ENCODE data around the gene PHYH. TPM values are rescaled to one million over a fixed set of nuclear protein-coding genes. Genes with fewer than 3 reads are reported as not detected.
"Not testable (repeated sequence)": the region's sequence is repeated elsewhere in the genome, so short reads cannot be mapped to it uniquely, and the experiment has no call there.

PHYH gene
- 62.1 TPM for total RNA-seq

DNA sequence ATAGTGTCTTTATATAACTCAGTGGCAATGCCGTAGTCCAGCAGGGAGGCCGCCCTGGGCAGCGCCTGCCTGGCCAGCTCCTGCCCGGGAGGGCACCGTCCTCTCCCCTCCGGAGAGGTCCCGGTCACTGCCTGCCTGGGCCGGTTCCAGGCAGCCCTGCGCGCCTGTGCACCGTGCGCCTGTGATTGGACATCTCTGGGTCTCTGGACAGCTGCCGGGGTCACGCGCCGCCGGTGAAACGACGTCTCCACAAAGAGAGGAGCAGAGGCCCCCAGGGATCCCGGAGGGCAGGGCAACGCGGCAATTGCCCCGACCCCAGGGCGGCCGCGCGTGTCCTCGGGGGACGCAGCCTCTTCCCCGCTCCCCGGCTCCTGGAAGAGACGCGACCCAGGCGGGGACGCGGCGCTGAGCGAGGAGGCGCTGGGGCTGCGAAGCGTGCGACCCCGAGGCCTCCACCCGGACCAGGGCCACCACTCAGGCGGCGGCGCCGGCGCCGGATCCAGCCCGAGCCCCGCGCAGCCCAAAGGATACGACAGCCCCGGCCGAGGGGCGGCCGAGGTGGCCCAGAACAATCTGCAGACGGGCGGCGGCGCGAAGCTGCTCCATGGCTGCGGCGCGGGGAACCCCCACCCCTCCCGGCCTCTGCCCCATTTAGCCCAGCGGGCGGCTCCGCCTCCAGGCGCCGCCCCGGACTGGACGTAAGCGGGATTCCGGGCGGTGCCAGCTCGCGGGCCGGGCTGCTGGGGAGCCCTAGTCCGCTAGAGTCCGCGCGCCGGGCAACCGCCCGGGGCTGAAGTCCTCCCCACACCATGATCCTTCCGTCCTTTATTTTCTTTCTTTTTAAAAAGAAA is at the start of gene PHYH:
Gene PHYH (minus strand): TSS at position 628 of the 851 bp plus-strand sequence. CDS start 22 bp downstream, at position 606.
- DNase-seq: peak; percentile 94

DNA sequence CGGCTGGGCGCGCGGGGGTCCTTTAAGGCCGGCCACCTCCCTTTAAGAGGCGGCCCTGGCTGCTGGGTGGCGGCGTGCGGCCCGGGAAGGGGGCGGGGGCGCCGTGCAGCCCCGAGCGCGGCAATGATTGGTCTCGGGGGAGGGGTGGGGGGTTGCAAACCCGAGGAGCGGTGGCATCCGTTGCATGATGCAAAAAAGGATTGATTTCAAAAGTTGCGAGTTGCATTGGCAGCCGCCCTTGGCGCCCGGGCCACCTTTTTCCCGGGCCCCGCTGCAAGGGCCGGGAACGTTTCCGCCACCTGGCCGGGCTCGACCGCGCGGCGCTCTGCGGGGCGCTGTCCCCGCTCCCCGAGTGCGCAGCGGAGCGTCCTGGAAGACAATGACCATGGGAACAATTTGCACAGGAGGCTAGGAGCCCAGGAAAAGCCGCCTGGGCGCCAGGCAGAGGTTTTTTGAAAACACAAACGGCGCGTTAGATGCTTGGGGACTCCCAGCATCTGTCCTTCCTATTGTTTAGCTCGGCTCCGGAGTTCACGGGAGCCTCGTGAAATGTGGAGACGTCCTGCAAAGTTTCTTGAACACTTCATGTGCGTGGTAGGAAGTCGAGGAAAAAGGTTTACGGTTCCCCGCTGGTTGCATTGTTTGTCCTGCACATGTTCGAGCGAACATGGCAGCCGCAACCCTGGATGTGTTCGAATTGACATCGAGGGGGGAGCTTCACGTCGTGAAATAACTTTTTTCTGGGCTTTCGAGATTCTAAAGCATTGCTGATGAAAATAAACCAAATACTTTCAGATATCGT is 48.6 kb upstream of the PHYH start, which contains the start of gene SEPHS1:
Gene SEPHS1 (minus strand): TSS at position 78 of the 802 bp plus-strand sequence. CDS start 3,343 bp downstream, outside the sequence.
- DNase-seq: peak; percentile 91

DNA sequence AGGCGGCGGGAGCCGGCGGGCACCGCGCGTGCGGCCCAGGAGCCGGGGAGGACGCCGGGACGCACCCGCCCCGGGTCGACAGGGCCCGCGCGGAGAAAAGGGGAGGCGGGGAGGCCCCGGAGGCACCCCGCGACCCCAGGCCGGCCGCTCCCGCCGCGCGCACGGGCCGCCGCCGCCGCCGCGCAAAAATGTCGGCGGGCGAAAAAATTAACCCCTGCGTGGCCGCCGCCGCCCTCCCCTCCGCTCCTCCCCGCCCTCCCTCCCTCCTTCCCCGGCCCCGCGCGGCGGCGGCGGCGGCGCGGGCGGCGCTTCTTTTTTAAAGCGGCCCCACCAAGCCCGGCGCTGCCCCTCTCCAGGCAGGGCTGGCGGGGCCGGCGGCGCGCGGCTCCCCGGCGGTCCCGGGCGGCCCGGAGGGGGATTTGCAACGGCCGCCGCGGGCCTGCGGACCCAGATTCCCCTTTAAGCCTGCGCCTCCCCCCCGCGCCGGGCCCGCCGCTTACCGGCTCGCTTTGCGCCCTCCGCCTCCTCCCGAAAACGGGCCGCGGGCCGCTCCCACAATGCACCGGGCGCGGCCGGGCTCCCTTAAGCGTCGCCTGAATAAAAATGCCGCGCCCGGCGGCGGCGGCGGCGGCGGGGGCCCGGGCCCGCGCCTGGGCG is 47.8 kb upstream of the PHYH start:
- DNase-seq: peak; percentile 93

DNA sequence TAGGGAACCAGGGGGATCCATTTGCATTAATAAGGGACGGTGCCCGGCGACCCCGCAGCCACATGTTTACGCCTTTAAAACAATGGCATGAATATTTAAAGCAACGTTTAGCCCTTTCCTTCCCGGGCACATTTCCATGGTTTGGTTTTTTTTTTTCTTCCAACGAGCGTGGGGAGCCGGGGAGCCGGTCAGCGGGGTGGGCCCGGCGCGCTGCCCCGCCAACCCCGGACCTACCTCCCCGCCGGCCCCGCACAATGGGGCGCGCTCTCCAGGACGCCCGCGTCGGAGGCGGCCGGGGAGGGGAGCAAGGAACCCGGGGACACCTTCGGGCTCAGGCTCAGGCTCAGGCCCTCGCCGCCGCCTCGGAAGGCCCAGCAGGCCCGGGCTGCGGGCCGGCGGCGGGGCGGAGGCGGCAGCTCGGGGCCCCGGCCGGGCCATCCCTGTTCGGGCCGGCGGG is 47.2 kb upstream of the PHYH start:
- DNase-seq: peak; percentile 54

DNA sequence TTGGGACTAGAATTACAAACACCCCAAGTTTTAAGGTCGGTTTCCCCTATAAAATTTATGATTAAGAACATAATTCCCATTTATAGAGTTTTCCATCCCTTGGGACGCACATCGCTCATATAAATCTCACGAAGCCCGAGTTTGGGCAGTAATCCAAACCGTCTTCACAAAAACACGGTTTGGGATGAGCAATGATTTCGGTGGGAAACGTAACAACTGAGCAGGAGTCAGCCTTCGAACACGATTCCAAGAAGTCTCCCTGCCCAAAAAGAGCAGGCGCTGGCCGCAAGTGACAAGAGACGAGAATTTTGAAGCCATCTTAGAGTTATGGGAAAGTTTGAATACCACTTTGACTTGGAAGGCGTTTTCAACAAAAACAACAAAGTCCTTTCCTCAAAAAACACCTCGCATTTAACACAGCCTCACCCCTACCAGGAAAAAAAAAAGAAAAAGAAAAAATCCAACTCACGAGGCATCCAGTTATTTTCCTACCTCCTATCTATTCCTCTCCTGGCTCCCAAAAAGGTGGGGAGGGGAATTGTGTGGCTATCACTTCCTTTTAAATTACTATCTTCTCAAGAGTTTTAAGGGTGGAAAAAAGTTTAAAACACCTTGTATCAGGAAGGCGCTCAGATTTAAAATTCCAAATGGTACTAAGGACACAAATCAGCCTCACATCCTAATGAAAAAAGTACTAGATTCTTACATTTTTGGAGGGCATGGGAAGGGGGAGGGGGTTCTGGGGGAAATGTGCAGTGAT is 46.6 kb upstream of the PHYH start:
- peak; percentile 83 for DNase-seq

DNA sequence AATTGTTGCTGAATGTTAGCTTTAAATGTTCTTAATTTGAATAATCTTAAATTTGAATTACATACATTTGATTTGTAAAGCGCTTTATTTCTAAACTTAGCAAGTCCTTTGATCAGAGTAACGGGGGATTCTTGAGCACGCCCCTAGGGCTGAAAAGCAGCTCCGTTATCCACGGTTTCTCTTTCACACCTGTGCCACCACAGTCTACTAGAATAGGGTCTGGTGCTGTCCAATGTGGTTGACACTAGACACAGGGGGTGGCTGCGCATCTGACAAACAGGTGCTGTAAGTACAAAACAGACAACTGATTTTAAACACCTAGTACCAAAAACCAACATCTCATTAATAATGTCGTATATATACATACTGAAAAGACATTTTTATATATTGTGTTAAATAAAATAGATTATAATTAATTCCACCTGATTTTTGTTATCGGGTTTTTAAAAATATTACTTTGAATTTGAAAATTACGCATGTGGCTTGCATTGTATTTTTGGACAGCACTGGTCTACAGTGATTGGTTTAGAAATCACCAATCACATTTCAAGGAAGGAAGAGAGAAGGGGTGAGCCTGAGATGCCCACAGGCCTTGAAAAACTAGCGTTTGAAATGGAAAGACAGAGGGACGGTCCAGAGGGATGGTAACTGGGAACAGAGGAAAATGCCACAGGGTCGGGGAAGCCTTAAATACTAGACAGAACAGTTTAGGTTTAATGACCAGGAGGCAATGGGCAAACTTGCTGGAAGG is 40.9 kb upstream of the PHYH start:
- DNase-seq: no peak

DNA sequence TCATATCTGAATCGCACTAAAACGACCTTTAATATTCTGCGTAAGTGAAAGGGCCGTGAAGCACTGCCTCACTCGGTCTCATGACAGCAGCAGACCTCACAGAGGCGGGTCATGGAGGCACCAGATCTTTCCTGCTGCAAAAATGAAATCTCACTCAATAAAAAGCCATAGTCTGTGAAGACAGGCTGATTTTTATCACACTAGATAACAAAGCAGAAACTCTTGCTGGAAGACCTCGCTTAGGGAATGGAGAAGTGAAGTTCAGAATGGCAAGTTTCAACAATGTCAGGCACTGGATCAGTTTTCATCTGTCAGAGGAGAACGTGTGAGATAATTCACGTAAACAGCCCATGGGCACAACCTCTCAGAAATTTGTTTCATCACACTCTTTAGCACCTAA is 40.2 kb upstream of the PHYH start:
- DNase-seq: no peak

DNA sequence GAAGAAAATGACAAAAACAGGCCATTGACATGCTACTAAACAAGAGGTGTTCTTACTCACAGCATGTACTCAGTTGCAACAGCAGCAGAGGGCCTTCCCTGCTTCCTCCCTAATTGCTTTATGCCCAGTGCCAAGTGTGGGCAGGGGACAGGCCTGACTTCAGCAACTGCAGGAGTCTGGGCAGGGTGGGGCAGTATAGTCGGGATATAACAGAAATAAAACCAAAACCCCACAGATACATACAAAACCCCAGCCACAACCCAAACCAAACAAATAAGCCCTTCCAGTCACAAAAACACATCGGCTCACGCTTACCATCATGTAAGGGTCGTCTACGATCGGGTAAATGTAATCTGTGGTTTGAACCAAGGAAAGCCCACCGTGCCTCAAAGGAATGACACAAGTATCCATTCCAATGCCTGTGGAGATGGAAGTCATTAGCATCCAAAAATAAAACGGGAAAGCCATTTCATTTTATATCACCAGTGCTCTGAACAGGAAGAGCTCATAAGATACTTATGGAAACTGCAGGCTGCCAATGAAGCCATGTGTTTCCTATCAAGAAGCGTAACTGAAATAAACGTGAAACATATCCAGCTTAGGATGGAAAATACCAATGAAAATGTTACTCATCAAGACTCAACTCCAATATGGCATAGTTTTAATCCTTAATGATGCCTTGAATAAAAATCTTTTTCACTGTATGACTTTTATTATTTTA is 38.7 kb upstream of the PHYH start:
- peak; percentile 89 for DNase-seq

DNA sequence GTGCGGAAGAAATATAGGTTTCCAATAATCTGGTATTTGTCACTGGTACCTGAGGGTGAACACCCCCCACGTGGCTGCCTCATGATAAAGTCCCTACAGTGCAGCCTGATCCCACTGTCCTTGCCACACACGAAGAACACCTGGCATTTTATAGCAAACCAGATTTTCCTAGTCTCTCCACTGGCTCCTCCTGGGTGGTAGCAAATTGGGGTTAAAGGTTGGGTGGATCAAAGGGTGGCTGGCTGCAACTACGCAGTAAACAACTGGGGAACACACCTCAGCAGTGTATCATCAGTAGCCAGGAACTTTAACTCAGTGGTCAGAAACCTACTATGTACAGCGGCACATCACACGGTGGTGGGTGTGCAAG is 37.9 kb upstream of the PHYH start:
- DNase-seq: no peak

DNA sequence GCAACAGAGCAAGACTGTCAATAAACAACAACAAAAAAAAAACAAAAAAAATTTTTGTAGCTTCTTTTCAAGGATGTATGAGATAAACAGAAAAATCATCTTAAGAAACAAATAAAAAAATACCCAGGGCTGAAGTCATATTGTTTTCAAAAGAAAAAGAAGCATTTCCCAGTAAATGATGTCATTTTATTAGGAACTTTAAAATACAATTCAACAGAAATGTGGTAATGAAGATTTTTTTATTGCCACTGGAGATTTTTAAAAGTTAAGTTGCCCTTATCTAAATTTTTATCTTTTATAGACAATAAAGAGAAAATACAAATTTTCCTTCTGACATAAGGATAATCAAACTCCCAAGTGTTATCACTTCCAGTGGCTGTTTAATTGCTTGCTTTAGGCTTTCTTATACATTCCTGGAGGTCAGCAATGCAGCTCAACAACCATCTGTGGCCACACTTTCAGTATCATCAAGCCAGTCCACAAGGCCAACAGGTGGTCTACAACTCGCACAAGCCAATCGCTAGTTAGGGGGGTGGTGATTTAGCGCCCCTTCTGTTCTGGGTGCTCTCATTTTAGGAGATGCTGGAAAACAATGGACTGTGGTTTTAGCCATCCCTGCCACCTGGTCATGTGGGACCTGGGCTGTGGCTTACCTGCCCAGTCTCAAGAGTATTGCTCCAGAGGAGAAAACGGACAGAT is 37.4 kb upstream of the PHYH start:
- no peak for DNase-seq

DNA sequence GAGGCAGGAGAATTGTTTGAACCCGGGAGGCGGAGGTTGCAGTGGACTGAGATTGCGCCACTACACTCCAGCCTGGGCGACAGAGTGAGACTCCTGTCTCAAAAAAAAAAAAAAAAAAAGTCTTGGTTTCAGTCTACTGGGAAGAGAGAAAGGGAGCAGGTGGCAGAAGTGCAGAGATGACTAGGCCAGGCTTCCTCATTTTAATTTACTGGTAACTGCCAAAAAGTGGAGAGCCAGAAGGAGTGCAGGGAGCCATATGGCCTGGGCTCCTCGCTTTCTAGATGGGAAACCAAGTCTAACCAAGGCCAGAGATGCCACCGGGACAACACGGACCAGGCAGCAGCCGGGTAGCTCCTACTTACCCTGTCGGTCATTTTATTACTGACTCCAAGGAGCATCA is 36.0 kb upstream of the PHYH start:
- DNase-seq: no peak

DNA sequence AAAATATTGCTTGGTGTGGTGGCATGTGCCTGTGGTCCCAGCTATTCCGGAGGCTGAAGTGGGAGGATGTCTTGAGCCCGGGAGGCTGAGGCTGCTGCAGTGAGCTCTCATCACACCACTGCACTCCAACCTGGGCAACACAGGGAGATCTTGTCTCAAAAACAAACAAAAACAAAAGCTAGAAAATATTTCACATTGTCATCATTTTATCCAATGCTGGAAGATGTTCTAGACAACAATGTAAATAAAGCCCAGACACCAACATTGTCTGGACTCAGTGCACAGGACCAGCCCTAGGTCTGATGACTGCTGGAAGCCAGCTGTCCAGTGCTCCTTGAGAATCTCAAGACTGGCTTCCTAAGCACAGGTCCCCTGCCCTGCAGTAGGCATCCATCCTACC is 34.7 kb upstream of the PHYH start:
- DNase-seq: no peak

DNA sequence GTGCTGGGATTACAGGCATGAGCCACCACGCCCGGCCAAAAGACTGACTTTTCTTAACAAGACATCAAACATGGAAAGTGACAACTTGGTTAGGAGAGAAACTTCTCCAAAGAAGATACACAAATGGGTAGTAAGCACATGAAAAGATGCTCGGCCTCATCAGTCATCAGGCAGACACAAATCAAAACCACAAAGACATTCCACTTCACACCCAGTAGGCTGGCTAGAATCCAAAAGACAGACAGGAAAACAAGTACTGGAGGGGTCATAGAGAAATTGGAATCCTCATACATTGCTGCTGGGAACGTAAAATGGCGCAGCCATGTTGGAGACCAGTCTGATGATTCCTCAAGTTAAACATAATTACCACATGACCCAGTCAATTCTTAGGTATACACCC is 31.8 kb upstream of the PHYH start:
- no peak for DNase-seq

DNA sequence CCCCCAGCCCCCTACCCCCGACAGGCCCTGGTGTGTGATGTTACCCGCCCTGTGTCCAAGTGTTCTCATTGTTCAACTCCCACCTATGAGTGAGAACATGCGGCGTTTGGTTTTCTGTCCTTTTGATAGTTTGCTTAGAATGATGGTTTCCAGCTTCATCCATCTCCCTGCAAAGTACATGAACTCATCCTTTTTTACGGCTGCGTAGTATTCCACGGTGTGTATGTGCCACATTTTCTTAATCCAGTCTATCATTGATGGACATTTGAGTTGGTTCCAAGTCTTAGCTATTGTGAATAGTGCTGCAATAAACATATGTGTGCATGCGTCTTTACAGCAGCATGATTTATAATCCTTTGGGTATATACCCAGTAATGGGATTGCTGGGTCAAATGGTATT is 31.1 kb upstream of the PHYH start:
- DNase-seq: not testable (repeated sequence)

DNA sequence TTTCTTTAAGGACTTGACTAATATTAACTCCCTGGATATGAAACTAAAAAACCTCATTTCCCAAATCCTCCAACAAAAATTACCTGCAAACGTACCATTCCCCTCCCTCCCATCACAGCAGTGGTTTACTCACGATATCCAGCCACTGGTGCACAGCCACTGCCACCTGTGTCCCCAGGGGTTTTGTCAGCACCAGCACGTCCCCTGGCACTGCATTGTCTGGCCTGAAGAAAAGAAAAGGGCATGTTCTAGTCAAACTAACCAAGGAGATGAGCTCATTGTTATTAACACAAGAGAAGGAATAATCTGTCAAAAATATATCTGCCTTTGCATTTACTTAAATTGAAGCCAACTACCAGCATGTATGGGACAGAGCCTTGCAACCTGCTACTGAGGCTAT is 29.7 kb upstream of the PHYH start:
- no peak for DNase-seq

DNA sequence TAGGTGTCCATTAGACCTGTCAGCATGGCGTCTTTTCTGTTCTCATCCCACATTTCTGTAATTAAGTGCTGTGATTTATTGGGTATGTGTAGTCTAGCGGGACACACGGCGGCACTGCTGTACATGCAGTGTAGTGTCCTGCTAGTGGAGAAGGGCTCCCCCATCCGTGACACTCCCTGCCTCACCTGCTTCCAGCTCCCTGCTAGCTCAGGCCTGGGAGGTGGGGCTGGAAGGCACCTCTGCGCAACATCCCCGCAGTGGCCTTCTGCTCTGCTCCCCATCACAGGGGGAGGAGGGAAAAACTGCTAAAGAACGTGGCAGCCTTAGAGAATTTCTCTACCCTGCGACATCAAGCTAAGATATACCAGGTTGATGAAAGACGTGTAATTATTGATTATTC is 28.7 kb upstream of the PHYH start:
- DNase-seq: no peak

DNA sequence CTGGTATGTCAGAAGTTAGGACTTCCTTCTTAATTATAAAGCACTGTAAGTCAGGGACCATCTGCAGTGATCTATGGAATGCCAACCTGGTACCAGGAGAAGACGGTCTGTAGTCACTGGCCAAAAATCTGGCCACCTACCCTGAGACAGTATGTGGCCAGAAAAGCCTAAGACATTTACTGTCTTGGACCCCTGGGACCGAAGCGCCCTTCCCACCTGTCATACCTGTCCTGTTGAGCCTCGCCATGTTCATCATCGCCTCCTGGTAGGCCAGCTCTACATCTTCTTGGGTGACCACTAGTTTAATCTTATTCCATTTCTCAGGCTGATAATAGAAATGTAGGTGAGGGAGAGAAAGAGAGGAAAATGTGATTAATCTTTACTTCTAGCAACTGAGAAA is 28.3 kb upstream of the PHYH start:
- DNase-seq: no peak

DNA sequence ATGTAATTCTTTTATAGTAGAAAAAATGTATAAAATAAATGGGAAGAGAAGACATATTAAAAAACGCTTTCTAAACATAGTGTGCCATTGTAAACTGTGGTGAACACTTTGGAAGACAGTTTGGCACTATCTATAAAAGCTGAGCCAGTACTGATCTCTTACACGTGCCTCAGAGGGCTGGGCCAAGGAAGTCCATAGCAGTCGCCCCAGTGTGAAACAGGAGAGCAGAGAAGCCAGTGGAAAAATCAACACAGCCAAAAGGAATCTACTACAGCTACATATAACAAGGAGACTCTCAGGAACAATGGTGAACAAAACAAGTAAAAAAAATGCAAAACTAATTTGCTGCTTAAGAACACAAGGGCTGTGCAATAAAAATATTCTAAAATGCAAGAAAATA is 27.7 kb upstream of the PHYH start:
- peak; percentile 41 for DNase-seq

DNA sequence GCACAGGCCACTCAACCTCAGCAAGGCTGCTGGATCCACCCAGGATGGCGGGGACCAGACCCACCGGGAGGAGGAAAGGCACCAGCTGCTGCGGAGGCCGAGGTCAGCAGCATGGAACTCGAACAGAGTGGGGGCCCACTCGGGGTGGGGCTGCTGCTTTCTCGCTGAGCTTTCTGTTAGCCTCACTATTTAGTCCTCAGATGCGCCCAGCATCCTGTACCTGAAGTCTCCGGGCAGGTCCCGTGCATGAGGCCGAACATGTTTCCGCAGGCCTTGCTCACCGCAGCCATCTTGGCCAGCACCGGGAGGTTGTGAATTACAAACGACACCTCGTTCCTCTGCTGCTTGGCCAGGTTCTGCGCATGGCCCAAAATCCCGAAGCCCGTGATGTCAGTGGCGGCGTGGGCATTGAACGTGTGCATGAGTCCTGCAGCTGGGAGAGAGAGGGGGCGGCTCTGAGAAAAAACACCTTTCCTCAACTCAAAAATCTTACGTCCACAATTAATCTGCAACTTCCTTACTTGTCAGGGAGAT is 22.8 kb upstream of the PHYH start:
- DNase-seq: no peak

DNA sequence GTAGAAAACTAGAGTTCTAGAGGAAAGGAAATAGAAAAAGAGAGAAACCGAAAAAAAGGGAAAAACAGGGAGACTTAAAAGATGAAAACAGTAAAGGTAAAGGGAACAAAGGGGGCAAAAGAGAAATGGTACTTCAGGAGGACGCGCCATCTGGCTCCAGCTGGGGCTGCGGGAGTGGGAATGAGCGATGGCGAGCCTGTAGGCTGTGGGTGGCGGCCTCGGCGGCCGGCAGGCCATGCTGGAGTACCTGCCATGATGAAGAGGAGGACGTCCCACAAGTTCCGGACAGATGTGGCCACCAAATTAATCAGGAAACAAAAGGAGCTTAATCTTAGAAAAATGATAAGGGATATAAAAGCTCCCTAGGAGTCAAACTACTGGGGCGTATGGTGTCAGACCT is 21.7 kb upstream of the PHYH start:
- DNase-seq: no peak
